Stimulated activated naive CD8-positive, alpha-beta T cell treated with anti-CD3 and anti-CD28 coated beads, Interleukin-15, Interleukin-2, amounts not matched to agents 100 ng/mL and 50 ng/mL, for 24 hours (primary cell): ENCODE measurements around the gene NKX2-3.

Source experiments
- H3K27ac Mint-ChIP-seq: one replicate; pipeline ENCODE4 v1.8.0; 2021; ENCODE audit warnings: mild to moderate bottlenecking, mixed read lengths
- H3K27me3 Mint-ChIP-seq: one replicate; pipeline ENCODE4 v1.8.0; 2021; ENCODE audit warnings: mixed read lengths
- H3K36me3 Mint-ChIP-seq: one replicate; pipeline ENCODE4 v1.8.0; 2021; ENCODE audit warnings: low read depth, mixed read lengths
- H3K4me1 Mint-ChIP-seq: one replicate; pipeline ENCODE4 v1.8.0; 2021; ENCODE audit warnings: low read depth, mixed read lengths
- H3K4me3 Mint-ChIP-seq: one replicate; pipeline ENCODE4 v1.8.0; 2021; ENCODE audit warnings: mild to moderate bottlenecking, mixed read lengths
- H3K9me3 Mint-ChIP-seq: one replicate; pipeline ENCODE4 v1.8.0; 2021; ENCODE audit warnings: mixed read lengths

Gene NKX2-3

GRCh38 chr10:99522470-99523250 lies 10.1 kb upstream of the NKX2-3 start:
- H3K36me3 Mint-ChIP-seq: no peaks in the 10 kb centered on the region
- no peak overlapping the region for H3K27ac Mint-ChIP-seq
- H3K4me3 Mint-ChIP-seq: peak overlapping the region; percentile 62
- peaks cover 74% of the 10 kb centered on the region for H3K27me3 Mint-ChIP-seq
- H3K4me1 Mint-ChIP-seq: peaks cover 4% of the 10 kb centered on the region
- H3K9me3 Mint-ChIP-seq: no peaks in the 10 kb centered on the region

- H3K4me3 Mint-ChIP-seq: peak overlapping the region; percentile 62
- no peaks in the 10 kb centered on the region for H3K9me3 Mint-ChIP-seq
- H3K27me3 Mint-ChIP-seq: peaks cover 74% of the 10 kb centered on the region
- H3K27ac Mint-ChIP-seq: no peak overlapping the region
- H3K36me3 Mint-ChIP-seq: no peaks in the 10 kb centered on the region
- H3K4me1 Mint-ChIP-seq: peaks cover 8% of the 10 kb centered on the region
Measured at GRCh38 chr10:99523251-99523773, 9.4 kb upstream of the NKX2-3 start.

GRCh38 chr10:99524050-99524666 lies 8.6 kb upstream of the NKX2-3 start:
- Mint-ChIP-seq H3K36me3 (no peaks in the 10 kb centered on the region), H3K27me3 (peaks cover 77% of the 10 kb centered on the region), H3K9me3 (no peaks in the 10 kb centered on the region), H3K4me1 (peaks cover 17% of the 10 kb centered on the region), H3K4me3 (no peak overlapping the region), H3K27ac (no peak overlapping the region)

GRCh38 chr10:99524736-99525380 lies 7.9 kb upstream of the NKX2-3 start:
- Mint-ChIP-seq H3K36me3 (no peaks in the 10 kb centered on the region), H3K27me3 (peaks cover 77% of the 10 kb centered on the region), H3K4me3 (no peak overlapping the region), H3K27ac (no peak overlapping the region), H3K9me3 (no peaks in the 10 kb centered on the region), H3K4me1 (peaks cover 22% of the 10 kb centered on the region)

- Mint-ChIP-seq H3K4me1 (peaks cover 33% of the 10 kb centered on the region), H3K4me3 (no peak overlapping the region), H3K36me3 (no peaks in the 10 kb centered on the region), H3K27ac (no peak overlapping the region), H3K27me3 (peaks cover 80% of the 10 kb centered on the region), H3K9me3 (no peaks in the 10 kb centered on the region)
Measured at GRCh38 chr10:99525897-99526296, 6.8 kb upstream of the NKX2-3 start.

- Mint-ChIP-seq H3K27me3 (peaks cover 86% of the 10 kb centered on the region), H3K4me3 (no peak overlapping the region), H3K4me1 (peaks cover 39% of the 10 kb centered on the region), H3K36me3 (no peaks in the 10 kb centered on the region), H3K27ac (no peak overlapping the region), H3K9me3 (peaks cover 3% of the 10 kb centered on the region)
Measured at GRCh38 chr10:99526861-99527504, 5.8 kb upstream of the NKX2-3 start.

GRCh38 chr10:99527526-99528493 lies 4.9 kb upstream of the NKX2-3 start:
- H3K9me3 Mint-ChIP-seq: peaks cover 4% of the 10 kb centered on the region
- H3K27ac Mint-ChIP-seq: no peak overlapping the region
- no peaks in the 10 kb centered on the region for H3K36me3 Mint-ChIP-seq
- peaks cover 89% of the 10 kb centered on the region for H3K27me3 Mint-ChIP-seq
- H3K4me3 Mint-ChIP-seq: peak overlapping the region; percentile 3
- peaks cover 48% of the 10 kb centered on the region for H3K4me1 Mint-ChIP-seq

- Mint-ChIP-seq H3K36me3 (no peaks in the 10 kb centered on the region), H3K27ac (no peak overlapping the region), H3K4me3 (peak overlapping the region; percentile 3), H3K9me3 (peaks cover 4% of the 10 kb centered on the region), H3K27me3 (peaks cover 91% of the 10 kb centered on the region), H3K4me1 (peaks cover 48% of the 10 kb centered on the region)
Measured at GRCh38 chr10:99528494-99529441, 4.0 kb upstream of the NKX2-3 start.

GRCh38 chr10:99529591-99530107 lies 3.1 kb upstream of the NKX2-3 start:
- Mint-ChIP-seq H3K9me3 (peaks cover 4% of the 10 kb centered on the region), H3K4me1 (peaks cover 57% of the 10 kb centered on the region), H3K27ac (no peak overlapping the region), H3K36me3 (no peaks in the 10 kb centered on the region), H3K4me3 (peak overlapping the region; percentile 32), H3K27me3 (peaks cover 91% of the 10 kb centered on the region)

- Mint-ChIP-seq H3K9me3 (peaks cover 4% of the 10 kb centered on the region), H3K27ac (no peak overlapping the region), H3K36me3 (no peaks in the 10 kb centered on the region), H3K4me3 (peak overlapping the region; percentile 52), H3K4me1 (peaks cover 61% of the 10 kb centered on the region), H3K27me3 (peaks cover 89% of the 10 kb centered on the region)
Measured at GRCh38 chr10:99530108-99531025, 2.4 kb upstream of the NKX2-3 start.

- Mint-ChIP-seq H3K27me3 (peaks cover 87% of the 10 kb centered on the region), H3K36me3 (no peaks in the 10 kb centered on the region)
Measured at GRCh38 chr10:99531026-99531695, 1.6 kb upstream of the NKX2-3 start.

More at GRCh38 chr10:99531026-99531695, 1.6 kb upstream of the NKX2-3 start:
- no peak overlapping the region for H3K27ac Mint-ChIP-seq
- H3K4me1 Mint-ChIP-seq: peaks cover 67% of the 10 kb centered on the region
- no peak overlapping the region for H3K4me3 Mint-ChIP-seq
- peaks cover 4% of the 10 kb centered on the region for H3K9me3 Mint-ChIP-seq
